ENCODE results near the gene PLEKHA6.
"Not testable (repeated sequence)": the region's sequence is repeated elsewhere in the genome, so short reads cannot be mapped to it uniquely, and the experiment has no call there.

PLEKHA6 gene

DNA sequence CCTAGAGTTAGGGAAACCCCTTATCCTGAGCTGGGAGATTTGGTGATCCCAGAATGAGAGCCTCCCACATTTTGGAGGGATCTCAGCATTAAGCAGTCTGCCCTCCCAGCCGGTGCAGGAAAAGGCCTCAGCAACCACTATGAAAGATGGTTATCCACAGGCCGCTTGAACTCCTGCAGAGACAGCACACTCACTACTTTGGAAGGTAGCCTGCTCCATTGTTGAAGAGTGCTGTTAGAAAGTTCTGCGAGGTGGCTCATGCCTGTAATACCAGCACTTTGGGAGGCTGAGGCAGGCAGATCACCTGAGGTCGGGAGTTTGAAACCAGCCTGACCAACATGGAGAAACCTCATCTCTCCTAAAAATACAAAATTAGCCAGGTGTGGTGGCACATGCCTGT, 48.8 kb downstream of the PLEKHA6 start:
- DNase-seq = not testable (repeated sequence)

DNA sequence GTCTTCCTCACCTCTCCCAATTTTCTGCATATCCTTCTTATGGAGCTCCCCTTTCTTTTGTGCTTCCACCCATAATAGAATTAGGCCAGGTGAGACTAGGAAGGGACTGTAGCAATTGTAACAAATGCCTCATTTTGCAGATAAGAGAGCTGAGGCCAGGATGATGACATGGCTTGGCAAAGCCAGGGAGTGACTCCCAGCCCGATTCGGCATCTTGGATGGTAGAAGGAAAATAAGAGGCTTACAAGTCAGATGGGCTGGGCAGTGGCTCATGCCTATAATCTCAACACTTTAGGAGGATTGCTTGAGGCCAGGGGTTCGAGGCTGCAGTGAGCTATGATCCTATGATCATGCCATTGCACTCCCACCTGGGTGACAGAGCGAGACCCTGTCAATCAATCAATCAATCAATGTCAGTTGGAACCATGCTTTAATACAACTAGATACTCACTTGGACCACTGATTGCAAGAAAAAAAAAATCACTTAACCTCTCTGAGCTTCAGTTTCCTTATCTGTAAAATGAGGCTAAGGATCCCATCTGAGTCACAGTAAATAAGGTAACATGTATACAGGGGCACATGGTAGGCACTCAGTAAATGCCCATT, 51.6 kb downstream of the PLEKHA6 start:
- DNase-seq = no peak

DNA sequence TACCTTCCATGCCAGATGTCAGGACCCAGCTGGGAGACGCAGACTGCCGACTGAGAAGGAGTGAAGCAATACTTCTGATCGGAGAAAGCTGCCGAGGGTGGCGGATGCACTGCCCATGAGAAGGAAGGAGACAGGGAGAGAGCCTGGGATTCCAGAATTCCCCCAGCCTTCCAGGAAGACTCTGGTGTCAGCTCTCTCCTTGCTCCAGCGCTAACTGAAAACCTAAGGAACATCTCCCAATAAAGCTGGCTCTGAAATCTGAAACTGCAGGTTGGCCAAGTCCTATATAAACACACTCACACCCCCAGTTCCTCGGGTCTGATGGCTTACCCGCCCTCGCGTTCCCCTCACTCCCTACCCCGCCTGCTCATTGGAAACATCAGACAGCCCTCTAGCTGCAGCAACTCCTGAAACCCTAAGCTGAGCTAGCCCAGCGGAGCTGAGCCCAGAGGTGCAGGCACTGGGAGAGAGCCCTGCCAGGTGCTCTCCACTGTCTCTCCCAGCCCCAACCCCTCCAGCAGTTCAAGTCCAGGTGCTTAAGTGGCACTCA, 52.3 kb downstream of the PLEKHA6 start:
- peak; percentile 44 for DNase-seq

DNA sequence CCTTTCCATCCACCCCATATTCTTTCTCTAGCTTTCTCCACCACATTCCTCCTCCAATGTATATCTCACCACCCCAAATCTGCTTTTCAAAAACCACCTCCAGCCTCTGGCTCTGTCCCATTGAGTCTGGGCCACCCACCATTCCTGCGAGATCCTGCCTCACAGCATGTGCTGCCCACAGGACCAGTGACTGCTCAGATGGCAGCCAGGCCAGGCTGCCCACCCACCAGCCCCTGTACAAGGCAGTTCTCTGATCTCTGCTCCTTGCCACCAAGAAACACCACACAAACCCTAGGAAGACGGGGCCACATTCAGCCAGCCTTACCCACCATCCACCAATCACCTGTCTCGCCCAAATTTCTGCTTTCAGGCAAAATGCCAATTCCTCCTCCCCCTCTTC, 53.7 kb downstream of the PLEKHA6 start:
- DNase-seq = no peak

DNA sequence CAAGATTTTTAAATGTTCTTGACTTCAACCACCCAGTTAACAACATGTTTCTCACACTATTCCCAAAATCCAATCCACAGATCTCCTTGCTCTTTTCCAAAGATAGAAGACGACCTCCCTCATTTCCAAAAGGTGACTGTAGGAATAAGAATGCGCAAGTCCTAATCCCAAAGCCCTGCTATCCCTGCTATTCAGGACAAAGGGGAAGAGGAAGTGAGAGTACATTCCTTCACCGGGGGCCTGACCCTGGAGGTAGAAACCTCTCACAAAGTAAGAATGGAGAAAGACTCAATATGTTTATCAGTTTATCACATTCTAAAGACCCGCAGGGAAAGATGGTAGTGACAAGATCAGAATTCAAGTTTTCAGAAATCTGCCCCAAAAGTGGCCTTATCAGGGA, 55.7 kb downstream of the PLEKHA6 start:
- no peak for DNase-seq

DNA sequence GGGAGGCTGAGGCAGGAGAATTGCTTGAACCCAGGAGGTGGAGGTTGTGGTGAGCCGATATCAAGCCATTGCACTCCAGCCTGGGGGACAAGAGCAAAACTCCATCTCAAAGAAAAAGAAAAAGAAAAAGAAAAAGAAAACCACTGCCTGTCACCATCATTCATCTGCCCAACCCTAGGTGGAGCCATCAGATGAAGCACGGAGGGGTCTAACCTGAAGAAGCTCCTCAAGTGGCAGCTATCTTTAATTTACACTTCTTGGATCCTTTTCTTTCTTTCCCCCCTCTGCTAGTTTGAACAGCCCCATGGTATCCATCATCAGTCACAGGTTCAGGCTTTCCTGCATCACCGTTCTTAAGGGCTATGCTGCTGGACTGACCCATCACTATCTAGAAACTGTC, 57.0 kb downstream of the PLEKHA6 start:
- DNase-seq = no peak

DNA sequence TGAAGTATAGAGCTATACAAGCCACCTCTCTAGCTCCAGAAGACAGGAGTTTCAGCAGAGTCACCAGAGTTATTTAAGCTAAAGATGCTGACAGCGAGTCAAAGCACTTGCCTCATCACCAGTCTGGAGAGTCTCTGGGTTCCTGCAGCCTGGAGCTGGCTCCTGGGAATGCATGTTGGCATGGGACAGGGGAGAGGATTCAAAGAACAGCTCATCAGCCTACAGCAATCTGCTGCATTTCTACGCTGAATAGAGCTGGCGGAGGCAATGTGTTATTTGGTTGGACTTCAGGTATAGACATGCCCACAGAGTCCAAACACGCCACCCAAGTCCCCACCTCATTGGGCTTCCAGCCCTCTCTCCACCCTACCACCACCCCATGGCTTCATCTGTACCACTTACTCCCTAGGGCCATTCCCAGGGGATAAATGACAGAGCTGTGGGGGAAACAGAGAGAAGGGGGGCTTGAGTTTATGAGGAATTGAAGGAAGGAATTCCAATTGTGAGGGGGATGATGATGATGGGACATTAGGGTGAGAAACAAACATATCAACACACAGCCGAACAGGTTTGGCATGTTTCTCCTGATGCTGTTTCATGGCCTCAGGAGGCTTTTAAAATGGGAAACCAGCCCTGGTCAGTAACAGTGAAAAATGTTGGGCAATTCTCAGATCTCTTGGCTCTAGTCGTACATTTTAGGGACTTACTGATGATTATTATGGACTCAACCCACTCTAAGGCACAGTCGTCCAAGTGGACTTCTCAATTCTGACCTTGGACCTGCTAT, 58.4 kb downstream of the PLEKHA6 start:
- no peak for DNase-seq

DNA sequence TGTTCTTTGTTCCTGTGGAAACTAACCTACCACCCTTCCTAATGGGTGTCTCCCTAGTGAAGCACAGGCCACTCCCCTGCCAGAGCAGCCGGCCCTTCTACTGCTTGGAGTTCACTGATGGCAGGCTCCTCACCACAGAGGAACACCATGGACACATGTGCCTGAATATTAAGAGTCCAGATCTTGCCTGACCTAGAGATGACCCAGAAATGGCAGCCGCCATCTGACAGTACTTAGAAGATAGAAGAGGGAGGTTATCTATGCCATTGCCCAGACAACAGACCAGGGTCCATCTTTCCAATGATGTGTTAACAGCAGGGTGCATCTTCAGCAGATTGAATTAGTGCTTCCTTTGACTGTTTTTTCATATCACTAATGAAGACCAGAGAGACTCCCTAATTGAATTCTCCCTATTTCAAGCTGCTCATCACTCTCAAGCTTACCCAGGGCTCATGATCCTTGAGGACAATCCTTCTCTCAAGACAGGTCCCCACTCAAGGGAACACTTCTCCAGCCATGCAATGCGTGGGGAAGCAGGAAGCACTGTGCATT, 59.8 kb downstream of the PLEKHA6 start:
- DNase-seq = no peak

DNA sequence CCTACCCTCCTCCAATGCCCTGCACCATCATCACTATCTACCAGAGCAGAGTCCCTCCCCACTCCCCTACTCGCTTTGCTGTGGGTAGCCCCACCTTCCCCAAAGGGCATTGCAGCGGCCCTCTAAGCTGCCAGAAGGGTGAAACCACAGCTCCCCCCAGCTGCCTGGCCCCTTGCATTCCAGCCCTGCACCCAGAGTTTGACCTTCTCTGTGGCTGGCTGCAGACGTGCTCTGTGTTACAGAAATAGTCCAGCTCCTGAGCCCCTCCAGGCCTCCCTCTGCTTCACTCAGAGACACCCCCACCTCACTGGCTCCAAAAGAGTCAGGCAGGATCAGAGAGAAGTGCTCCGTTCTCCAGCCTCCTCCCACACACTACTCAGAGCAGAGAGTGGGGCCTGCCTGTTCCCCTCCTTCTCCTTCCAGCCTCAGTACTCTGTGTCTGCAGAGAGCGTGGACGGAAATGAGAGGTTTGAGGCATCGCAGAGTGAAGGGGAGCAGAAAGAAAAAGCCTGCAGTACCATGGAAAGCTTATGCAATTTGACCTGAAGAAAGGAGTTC, 63.2 kb downstream of the PLEKHA6 start:
- DNase-seq = no peak

DNA sequence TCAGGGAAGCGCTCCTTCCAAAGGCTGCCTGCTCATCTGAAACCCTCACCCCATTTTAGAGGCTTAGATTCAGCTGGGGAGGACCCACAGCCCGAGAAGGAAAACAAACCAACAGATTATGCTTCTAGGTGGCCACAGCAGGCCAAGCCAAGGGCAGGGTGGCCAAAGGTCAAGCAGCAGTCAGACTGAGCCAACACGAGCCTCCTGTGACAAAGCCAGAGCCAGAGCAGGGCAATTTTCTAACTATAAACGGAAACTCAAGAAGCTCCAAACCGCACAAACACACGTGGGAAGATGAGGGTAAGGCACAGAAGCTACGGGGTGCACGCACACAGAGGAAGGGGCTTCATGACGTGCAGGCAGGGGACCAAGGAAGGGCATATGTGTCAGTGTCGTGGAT, 64.1 kb downstream of the PLEKHA6 start:
- no peak for DNase-seq

DNA sequence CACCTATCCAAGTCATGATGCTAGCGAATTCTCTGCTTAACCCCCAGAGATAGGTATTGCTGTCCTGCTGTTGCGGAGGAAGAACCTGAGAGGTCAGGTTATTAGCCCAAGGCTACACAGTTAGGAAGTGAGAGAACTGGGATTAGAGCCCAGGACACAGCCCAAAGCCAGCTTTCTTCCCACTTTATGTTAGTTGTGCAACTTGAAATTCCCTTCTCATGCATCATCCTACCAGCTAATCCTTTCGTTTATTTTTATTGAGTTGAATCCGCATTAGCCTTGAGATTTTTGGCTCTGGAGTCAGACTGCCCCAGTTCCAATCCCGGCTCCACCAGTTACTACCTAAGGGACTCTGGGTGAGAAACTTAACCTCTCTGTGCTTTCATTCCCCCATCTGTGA, 65.4 kb downstream of the PLEKHA6 start:
- no peak for DNase-seq

DNA sequence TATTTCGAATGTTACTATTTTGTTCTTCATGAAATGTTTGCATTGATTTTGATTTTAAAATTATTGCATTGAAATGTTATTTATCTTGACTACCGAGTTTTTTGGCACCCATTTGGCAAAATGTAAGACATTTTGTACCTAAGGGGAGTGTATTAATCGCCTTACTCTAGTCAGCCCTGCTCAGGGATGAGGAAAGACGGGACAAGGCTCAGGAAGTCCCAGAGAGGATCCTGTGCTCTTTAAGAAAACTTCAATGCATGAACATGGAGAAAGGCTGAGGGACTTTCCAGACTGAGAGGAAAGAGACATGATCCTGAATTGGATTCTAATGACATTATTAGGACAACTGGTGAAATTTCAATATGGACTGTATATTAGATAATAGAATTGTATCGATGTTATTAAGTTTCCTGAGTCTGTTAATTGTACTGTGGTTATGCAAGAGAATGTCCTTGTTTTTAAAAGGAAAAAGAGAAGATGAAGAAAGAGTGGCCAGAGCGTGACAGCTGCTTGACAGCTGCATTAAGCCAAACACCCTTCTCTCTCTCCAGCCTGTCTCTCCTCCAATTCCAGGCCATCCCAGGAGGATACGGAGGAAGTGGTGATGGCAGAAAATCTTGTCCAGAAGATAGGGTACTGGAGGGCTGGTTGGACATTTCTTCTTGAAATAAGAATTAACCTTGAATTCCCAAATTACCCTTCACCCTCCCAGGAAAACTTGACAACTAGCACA, 66.0 kb downstream of the PLEKHA6 start:
- no peak for DNase-seq

DNA sequence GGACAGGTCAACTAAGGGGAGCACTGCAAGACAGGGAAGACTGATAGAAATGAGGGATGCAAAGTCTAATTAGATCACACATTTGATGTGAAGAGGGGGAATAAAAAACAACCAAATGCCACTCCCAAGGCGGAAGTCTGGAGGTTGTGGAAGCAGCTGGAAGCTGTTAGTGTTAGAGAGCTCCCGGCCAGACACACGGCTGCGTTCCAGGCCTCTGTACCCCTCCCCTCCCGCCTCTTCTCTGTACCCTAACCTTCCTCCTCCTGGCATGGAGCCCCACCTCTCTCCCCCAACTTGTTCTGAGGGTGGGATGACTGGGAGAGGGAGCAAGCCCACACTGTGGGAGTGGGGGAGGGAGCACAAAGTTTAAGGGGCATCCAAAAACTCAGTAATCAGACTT, 67.0 kb downstream of the PLEKHA6 start:
- no peak for DNase-seq

DNA sequence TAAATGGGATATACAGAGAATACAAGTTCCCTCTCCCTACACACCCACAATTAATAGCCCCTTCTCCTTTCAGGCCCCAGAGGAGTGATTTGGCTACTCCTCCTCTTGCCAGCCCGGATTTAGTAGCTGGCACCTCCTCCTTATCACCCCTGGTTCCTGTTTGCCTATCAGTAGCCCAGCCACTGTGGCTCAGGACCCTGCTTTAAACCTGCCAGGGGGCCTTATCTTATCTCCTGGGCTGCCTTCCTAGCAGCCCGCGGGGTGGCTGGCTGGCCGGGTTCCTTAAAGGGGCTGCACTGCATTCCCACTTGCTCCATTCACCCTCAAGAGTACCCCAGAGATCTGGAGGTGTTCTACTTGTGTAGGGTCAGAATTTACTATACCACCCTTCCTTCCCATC, 70.4 kb downstream of the PLEKHA6 start:
- no peak for DNase-seq

DNA sequence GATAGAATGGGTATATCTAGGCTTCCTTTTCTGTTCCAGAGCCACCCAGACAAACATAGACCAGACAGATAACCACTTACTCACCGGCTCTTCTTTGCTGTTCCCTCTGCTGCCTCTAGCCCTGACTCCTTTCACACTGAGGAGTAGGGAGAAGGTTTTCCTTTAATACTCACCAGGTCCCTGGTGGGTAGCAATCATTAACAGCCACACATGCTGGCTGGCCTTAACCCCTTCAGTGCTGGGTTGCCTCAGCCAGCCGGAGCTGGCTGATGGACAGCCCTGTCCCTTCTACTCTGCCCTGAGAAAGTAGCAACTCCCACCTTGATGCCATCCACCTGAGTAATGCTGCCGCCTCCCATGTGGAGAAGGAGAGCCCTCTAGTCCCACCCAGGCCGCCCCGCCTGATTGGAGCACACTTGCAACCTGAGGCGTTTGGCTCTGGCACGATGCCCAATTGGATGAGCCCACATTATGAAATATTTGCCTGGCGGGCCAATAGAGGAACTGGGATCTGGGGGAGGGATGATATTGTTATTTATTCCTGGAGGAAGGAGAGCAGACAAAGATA, 71.6 kb downstream of the PLEKHA6 start:
- DNase-seq = peak; percentile 61

DNA sequence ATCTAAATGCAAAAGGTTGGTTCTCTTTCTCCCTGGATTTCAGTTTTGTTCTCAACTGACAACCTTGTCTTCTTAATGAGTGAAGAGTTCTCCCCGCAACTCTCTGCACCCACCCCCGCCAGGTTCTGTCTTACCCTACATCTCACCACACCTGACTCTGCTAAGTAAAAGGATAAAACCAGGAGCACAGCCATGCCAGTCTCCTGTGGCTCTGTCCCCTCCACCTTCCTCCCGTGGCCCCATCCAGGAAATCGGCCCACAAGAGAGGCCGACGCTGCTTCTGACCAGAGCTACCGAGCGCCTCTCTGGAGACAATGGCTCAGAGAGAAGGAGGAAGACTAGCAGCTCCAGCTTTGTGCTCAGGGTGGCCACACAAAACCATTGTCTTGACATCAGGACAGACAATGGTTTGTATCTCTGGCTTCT, 72.2 kb downstream of the PLEKHA6 start:
- no peak for DNase-seq

DNA sequence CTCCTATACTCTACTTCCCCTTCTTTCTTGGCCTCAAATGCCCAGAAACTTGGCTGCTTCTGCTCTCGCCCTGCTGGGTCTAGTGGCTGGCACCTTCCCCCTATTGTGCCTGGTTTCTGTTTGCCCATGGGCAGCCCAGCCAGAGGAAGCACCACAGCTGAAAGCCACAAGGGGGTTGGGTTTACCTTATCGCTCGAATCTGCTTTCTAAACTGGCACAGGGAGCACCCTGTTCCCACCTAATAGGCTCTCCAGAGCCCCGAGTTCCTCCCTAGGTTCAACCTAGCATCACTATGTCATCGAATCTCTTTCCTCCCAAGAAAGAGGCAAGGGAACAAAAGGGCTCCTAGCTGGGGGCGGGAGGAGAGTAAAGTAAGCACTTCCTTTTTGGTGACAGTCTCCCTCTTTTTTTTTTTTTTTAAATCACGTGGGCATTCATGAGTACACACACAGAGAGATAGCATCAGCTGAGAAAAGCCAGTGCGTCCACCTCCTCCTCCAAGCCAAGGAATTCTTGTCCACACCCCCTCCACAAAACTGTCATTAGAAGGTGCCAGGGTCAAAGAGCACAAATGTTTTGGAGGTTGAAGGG, 72.8 kb downstream of the PLEKHA6 start:
- DNase-seq = peak; percentile 17

DNA sequence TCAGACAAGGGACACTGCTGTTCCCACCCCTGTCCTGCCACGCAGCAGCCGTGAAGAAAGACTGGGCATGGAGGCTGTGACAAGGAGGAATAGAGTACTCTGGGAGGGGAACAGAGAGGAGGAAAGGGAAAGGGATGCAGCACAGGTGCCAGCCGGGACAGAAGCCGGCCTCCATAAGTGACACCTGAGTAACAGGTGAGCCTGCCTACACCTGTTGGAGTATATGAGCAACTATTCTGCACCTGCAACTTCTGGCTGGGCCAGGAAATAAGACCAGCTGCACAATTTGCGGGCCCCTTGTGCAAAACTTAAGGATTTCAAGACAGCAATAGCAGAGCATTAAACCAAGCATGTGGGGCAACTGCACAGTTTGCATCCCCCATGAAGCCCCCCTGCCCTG, 73.4 kb downstream of the PLEKHA6 start:
- no peak for DNase-seq

DNA sequence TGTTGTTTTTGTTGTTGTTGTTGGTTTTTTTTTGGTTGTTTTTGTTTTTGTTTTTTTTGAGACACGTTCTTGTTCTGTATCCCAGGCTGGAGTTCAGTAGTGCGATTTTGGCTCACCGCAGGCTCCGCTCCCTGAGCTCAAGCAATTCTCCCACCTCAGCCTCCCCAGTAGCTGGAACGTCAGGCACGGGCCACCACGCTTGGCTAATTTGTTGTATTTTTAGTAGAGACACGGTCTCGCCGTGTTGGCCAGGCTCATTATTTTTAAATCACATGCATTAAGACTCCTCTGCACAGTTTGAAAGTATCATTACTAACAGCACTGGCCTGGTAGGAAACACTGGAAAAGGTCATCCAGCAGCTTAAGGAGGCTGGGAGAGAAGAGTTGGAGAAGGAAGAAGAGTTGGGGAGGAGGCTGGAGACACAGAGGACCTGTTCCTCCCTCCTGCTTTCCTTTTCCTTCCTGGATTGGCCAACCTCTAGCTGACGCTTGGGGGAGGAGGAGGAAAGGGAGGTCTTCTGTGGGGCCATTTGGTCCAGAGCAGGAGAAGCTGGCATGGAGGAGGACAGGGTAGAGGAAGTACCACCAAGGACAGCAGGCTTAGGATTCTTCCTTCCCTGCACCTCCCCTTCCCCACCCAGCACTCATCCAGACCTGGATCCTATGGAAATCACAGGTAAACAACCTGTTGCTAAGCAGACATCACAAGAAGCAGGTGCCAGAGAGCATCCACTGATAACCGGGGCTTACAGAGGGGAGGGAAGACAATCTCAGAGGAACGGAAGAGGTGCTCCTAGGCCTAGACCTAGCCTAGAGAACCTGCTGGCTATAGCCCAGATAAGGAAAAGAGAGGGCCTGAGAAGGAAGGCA, 74.1 kb downstream of the PLEKHA6 start:
- no peak for DNase-seq

DNA sequence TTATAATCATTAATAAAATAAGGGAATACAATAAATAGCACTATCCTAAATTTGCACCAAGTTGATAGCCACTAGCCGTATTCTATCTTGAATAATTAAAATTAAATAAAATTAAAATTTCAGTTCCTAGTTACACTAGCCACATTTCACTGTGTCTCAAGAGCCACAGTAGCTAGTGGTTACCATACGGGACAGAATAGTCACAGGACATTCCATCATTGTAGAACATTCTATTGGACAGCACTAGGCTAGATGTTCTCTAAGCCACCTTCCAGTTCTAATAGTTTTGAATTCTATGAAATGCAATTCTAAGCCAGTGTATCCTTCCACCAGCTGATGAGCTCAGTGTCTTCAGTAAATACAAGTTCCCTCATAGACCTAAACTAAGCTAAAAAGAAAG, 74.8 kb downstream of the PLEKHA6 start:
- no peak for DNase-seq

Measured in NCI-H69 (cell line).